ENCODE measurements around the gene CCDC142.

- TF ChIP-seq, protein P1, sequence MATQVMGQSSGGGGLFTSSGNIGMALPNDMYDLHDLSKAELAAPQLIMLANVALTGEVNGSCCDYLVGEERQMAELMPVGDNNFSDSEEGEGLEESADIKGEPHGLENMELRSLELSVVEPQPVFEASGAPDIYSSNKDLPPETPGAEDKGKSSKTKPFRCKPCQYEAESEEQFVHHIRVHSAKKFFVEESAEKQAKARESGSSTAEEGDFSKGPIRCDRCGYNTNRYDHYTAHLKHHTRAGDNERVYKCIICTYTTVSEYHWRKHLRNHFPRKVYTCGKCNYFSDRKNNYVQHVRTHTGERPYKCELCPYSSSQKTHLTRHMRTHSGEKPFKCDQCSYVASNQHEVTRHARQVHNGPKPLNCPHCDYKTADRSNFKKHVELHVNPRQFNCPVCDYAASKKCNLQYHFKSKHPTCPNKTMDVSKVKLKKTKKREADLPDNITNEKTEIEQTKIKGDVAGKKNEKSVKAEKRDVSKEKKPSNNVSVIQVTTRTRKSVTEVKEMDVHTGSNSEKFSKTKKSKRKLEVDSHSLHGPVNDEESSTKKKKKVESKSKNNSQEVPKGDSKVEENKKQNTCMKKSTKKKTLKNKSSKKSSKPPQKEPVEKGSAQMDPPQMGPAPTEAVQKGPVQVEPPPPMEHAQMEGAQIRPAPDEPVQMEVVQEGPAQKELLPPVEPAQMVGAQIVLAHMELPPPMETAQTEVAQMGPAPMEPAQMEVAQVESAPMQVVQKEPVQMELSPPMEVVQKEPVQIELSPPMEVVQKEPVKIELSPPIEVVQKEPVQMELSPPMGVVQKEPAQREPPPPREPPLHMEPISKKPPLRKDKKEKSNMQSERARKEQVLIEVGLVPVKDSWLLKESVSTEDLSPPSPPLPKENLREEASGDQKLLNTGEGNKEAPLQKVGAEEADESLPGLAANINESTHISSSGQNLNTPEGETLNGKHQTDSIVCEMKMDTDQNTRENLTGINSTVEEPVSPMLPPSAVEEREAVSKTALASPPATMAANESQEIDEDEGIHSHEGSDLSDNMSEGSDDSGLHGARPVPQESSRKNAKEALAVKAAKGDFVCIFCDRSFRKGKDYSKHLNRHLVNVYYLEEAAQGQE (IDR thresholded peaks at IDR 0.05; ENCODE audit: insufficient read depth in 1 of 2, low read depth in 2 of 2, low read length in 2 of 2): no peak
- no peak for TF ChIP-seq POLR2AphosphoS5 (IDR thresholded peaks at IDR 0.05; ENCODE audit: low read depth, low read length)
- no peak for TF ChIP-seq SIN3A (IDR thresholded peaks at IDR 0.05; ENCODE audit: borderline replicate concordance, insufficient read depth, low read length)
- no peak for TF ChIP-seq TAF1 (IDR thresholded peaks at IDR 0.05; ENCODE audit: borderline replicate concordance, insufficient read depth, low read length)
Measured at GRCh38 chr2:74474481-74474880, 8.3 kb downstream of the CCDC142 start.

Data from PFSK-1 (cell line).